GM21529 (cell line): ENCODE results near the gene ACAT1.
"Not testable (repeated sequence)": the region's sequence is repeated elsewhere in the genome, so short reads cannot be mapped to it uniquely, and the experiment has no call there.

ENCODE experiments used
- ATAC-seq: cut with Tn5 transposase; IDR thresholded peaks from one replicate; pipeline ENCODE4 v1.9.1; 2021; ENCODE audit not compliant: unreplicated experiment

Gene ACAT1

DNA sequence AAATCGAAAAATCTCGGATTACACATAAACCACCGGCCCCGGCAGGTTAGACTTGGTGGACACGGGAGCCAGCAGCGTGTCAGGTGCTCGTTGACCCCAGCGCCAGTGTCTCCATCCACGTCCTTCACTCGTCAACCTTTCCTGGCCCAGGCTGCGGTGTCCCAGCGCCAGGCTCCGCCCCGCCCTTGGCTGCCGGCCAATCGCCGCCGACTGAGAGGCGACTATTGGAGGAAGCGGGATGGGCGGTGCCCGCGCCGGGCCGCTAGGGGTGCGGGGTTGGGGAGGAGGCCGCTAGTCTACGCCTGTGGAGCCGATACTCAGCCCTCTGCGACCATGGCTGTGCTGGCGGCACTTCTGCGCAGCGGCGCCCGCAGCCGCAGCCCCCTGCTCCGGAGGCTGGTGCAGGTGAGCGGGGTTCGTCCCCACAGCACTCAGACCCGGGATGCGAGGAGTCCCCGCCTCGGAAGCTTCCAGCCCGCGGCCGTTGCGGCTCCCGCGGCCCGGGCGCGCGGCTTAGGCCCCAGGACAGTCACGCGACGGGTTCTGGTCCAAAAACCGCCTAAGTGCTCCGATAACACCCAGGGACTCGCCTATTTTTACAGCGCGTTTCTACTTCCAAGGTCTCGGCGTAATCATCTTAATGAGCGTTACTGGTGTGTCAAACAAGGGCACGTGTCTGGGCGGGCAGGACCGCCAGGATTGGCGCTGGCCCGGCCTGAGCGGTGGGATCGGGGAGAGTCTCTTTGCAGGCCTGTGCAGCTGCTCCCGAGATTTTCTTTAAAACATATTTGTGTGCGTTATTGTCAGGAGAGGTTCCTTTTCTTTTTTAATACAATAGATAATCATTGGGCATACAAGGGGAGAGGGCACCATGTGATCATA, at the start of gene ACAT1:
TSS of gene ACAT1 (plus strand) at position 294 of the 882 bp plus-strand sequence. CDS start at position 334, 40 bp downstream.
- peak; percentile 97 for ATAC-seq

- no peak for ATAC-seq
Observed at GRCh38 chr11:108084811-108085210, 36.6 kb upstream of the ACAT1 start.

DNA sequence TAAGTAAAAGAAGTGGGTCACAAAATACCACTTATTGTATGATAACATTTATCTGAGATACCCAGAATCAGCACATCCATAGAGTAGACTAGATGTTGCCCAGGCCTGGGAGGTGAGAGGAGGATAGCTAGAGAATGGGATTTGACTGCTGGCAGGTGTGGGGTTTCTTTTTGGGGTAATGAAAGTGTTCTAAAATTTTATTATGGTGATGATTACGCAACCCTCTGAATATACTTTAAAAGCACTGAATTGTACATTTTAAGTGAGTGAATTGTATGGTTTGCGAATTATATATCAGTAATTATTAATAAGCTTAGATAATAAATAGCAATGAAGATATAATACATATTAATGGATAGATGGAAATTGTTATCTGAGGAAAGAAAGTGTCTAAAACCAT, 35.7 kb upstream of the ACAT1 start:
- no peak for ATAC-seq

GRCh38 chr11:108092134-108092533, 29.2 kb upstream of the ACAT1 start:
- ATAC-seq: no peak

DNA sequence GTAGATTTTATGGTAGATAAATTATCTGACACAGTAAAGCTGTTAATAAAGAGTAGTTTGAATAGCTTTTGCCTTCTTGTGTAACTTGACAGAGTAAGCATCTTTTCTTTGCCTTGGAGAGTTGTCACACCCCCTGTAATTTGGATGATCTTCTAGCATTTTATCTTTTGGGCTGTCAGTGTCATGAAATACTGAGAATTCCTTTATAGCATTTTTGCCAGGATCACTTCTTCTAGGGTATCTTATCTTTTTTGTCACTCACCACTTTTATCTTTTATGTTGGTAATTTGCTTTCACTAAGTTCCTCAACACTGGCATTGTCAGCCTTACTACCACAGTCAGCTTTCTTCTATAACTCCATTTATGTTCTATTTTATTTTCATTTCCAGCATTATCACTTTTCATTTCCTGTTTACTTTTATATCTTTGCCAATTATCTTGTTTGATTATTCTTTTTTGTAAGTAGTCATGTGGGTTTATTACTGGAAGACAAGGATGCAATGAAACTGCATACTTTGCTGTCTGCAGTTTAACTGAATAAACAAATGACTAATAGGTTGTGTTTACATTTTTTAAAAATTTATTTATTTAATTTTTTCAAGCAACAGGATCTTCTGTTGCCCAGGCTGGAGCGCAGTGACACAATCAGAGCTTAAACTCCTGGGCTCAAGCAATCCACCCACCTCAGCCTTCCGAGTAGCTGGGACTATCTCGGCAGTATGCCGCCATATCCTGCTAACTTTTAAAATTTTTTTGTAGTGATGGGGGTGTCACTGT, 28.1 kb upstream of the ACAT1 start:
- ATAC-seq: no peak

DNA sequence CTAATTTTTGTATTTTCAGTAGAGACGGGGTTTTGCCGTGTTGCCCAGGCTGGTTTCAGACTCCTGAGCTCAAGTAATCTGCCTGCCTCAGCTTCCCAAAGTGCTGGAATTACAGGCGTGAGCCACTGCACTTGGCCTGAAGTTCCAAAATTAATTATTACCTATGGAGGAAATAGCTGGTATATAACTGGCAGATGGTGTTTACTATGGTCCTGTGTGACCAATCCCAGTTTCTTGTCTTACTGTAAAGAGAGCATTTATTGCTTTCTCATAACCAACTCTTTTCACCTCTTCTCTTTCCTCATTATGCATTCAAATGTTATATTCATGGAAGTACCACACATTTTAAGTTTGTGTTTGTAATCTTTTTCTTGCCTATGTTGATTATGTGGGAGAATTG, 24.2 kb upstream of the ACAT1 start:
- no peak for ATAC-seq

- ATAC-seq: no peak
Observed at GRCh38 chr11:108101090-108101775, 20.1 kb upstream of the ACAT1 start.

GRCh38 chr11:108111126-108111525, 10.2 kb upstream of the ACAT1 start:
- no peak for ATAC-seq

- no peak for ATAC-seq
Observed at GRCh38 chr11:108112057-108112456, 9.3 kb upstream of the ACAT1 start.

DNA sequence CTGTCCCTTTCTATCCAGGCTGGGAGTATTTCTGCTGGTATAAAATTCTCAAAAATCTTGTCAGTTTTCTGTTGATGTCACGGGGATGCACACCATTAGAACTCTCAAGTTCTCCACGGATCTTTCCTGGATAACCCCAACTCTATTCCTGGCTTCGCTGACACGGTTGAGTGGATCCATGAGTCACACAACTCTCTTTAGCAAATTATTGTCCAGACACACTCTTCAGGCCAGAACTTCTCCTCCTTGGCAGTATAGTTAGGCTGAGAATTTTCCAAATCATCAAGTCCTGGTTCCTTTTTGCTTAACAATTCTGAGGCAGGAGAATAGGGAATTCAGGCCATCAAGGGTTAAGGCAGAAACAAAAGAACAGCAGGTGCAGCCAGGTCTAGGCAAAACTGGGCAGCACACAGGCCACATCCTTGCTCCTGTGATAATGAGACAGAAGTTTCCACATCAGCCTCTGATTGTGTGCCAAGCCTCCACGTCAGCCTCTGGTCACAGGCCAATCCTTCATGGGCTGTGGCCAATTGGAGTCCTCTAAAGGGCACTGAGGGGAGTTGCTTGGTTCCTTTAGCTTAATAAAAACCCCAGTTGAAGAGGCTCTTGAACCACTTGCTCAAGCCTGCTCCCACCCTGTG, 5.7 kb upstream of the ACAT1 start:
- ATAC-seq: no peak

DNA sequence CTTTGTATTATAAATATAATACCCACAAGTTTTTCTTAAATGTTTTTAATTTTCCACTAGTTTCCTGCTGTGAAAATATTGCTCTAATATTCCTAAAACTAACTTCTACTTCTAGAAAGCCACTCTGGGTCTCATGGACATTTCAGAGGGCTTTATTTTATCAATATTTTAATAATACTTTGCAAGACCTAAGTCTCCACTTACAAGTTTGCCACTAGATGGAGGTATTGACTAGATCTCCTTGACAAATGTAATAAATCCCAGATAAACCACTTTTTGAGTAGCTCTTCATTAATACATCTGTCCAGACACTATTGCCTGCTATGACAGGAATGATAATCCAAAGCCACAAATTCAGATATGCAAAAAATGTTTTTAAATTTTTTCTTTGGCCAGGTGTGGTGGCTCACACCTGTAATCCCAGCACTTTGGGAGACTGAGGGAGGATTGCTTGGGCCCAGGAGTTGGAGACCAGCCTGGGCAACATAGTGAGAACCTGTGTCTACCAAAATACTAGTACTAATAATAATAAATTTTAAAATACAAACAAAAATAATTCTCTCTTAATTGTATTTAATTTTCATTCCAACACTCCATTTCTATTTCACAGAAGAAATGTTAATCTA, 3.5 kb upstream of the ACAT1 start:
- no peak for ATAC-seq

DNA sequence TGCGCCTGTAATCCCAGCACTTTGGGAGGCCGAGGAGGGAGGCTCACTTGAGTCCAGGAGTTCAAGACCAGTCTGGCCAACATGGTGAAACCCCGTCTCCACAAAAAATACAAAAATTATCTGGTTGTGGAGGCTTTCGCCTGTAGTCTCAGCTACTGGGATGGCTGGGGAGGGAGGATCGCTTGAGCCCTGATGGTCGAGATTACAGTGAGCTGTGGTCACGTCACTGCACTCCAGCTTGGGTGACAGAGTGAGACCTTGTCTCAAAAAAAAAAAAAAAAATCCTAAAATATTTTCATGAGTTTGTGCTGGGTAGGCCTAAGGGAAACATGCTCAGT, 462 bp upstream of the ACAT1 start:
- peak; percentile 14 for ATAC-seq

DNA sequence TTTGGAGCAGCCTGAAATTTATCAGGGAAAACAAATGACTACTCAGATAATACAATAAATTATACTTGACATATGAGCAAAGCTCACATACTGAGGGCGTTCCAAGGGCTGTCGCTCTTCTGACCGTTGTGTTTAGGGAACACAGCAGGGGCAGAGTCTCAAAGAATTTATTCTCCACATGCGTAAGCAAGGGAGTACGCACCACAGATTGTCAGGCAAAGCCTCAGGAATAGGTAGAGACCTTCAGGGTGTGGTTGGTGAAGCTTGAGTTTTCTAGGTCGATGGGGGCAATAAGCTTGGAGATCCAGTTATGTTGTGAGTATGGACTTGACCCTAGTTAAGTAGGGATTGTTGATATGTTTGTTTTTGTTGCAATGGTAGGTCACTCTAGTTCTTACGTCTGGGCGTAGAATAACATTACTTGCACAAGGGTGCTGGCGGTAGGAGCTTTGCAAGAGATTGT, 830 bp downstream of the ACAT1 start:
- no peak for ATAC-seq

DNA sequence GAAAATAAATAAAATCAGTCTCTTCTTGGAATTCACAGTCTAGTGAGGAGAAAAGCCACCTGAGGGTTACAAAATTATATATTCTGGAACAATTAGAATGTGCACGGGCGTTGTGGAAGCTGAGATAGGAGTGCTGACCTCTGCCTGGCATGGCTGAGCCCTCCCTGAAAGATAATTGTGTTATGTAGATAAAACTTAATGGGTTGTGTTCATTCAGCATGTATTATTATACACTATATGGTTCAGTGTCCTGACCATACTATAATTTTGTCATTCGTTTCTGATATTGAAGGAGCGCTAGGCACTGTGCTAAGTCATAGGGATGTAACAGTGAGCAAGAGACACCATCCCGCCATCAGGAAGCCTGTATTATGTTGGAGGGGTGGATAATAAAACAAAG, 3.7 kb downstream of the ACAT1 start:
- no peak for ATAC-seq

DNA sequence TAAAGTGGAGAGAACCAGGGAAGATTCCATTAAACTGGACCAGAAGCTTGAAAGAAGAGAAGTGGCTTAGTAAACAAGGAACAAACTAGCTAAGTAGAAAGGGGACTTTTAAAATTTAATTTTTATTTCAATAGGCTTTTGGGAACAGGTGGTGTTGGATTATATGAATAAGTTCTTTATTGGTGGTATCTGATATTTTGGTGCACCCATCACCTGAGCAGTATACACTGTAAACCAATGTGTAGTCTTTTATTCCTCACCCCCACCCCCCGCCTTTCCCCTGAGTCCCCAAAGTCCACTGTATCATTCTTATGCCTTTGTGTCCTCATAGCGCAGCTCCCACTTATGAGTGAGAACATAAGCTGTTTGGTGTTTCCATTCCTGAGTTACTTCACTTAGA, 7.4 kb downstream of the ACAT1 start:
- ATAC-seq: no peak

GRCh38 chr11:108131993-108132392, 10.6 kb downstream of the ACAT1 start:
- no peak for ATAC-seq

DNA sequence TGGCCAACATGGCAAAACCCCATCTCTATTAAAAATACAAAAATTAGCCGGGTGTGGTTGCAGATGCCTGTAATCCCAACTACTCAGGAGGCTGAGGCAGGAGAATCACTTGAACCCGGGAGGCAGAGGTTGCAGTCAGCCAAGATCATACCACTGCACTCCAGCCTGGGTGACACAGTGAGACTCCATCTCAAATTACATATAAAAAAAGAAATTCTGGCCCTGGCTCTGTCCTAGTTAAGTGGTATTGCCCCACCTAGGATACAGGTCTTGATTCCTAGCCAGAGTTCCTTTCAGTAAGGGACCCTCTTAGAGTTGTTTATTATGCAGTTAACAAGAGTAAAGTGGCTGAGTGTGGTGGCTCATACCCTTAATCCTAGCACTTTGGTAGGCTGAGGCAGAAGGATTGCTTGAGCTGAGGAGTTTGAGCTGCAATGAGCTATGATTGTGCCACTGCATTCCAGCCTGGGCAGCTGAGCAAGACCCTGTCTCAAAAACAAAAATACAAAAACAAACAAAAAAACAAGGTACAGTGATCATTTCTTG, 11.7 kb downstream of the ACAT1 start:
- not testable (repeated sequence) for ATAC-seq

DNA sequence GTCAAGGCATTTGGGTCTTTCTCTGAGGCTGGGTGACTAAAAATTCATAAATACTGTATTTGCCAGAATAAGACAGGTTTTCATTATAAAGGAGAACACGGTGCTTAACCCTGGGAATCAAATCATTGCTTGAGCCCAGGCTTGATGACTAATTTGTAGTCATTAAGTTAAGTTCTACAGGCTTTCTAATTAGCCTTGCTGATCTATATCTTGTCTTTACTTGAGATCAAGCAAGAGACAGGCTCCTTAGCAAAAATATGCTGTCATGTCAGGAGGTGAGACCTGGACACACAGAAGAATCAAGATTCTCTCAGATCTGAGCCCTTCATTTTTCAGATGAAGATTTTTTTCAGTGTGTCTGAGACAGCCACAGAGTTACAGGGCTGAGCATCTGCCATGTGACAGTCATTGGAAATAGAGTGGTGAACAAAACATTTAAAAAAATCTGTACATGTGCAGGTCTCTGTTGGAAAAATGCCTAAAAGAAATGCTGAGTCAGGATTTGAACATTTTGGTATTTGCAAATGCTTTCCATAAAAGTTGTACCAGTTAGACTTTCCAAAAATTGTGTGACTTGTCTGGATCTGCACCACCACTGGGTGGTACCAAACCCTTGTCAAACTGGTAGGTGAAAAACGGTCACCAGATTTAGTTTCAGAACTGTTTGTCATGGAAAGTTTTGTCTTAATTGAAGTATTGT, 14.6 kb downstream of the ACAT1 start:
- ATAC-seq: peak; percentile 59

GRCh38 chr11:108137212-108137611, 15.8 kb downstream of the ACAT1 start:
- no peak for ATAC-seq

DNA sequence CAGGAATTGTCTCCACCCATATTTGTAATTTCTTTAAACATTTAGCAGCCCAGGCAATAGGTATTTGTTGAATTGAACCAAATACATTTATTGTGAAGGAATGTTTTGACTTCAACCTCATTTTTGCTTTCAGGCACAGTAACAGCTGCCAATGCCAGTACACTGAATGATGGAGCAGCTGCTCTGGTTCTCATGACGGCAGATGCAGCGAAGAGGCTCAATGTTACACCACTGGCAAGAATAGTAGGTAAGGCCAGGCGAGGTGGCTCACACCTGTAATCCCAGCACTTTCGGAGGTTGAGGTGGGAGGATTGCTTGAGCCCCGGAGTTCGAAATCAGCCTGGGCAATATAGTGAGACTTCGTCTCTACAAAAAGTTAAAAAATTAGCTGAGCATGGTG, 20.9 kb downstream of the ACAT1 start:
- ATAC-seq: no peak
